Astrocyte (in vitro differentiated cells and primary cell): ENCODE results near the gene FAM124A. TPM values are rescaled to one million over a fixed set of nuclear protein-coding genes. Genes with fewer than 3 reads are reported as not detected.

Source experiments
- DNase-seq: peaks from one replicate; pipeline ENCODE4 v3.0.0-alpha.2; 2010; ENCODE audit warnings: low read depth
- FAIRE-seq: peaks from 2 replicates; lab custom pipeline; 2011; peaks lifted over from hg19 to GRCh38; lab: Jason Lieb, UNC
- H2AFZ ChIP-seq: 2 replicates; pipeline ENCODE4 v1.6.0; 2012; ENCODE audit warnings: low read depth, low read length, inconsistent platforms
- H3K27ac ChIP-seq: 2 replicates; pipeline ENCODE4 v1.5.1; 2011; ENCODE audit warnings: low read depth, low read length, inconsistent platforms
- H3K27me3 ChIP-seq: 2 replicates; pipeline ENCODE4 v1.6.0; 2011; ENCODE audit warnings: low read length, inconsistent platforms; ENCODE audit not compliant: insufficient read depth
- H3K36me3 ChIP-seq: 2 replicates; pipeline ENCODE4 v1.5.1; 2011; ENCODE audit warnings: low read length, inconsistent platforms; ENCODE audit not compliant: insufficient read depth
- H3K4me1 ChIP-seq: 2 replicates; pipeline ENCODE4 v1.5.1; 2011; ENCODE audit warnings: low read length, inconsistent platforms; ENCODE audit not compliant: insufficient read depth
- H3K4me2 ChIP-seq: 2 replicates; pipeline ENCODE4 v1.6.0; 2012; ENCODE audit warnings: low read length, inconsistent platforms
- H3K4me3 ChIP-seq: 2 replicates; pipeline ENCODE4 v1.5.1; 2011; ENCODE audit warnings: low read depth, mild to moderate bottlenecking, low read length, inconsistent platforms; ENCODE audit not compliant: insufficient read depth
- H3K79me2 ChIP-seq: 2 replicates; pipeline ENCODE4 v1.6.0; 2012; ENCODE audit warnings: mild to moderate bottlenecking, low read length, inconsistent platforms; ENCODE audit not compliant: insufficient read depth
- H3K9ac ChIP-seq: 2 replicates; pipeline ENCODE4 v1.6.0; 2012; ENCODE audit warnings: mild to moderate bottlenecking, low read length, inconsistent platforms
- H3K9me3 ChIP-seq: 2 replicates; pipeline ENCODE4 v1.5.1; 2012; ENCODE audit warnings: low read depth, mild to moderate bottlenecking, low read length, inconsistent platforms; ENCODE audit not compliant: insufficient read depth
- H4K20me1 ChIP-seq: 2 replicates; pipeline ENCODE4 v1.6.0; 2012; ENCODE audit warnings: low read length, inconsistent platforms; ENCODE audit not compliant: insufficient read depth
- H3K27ac Mint-ChIP-seq: one replicate; pipeline ENCODE4 v1.8.0; 2021; ENCODE audit warnings: mild to moderate bottlenecking, mixed read lengths; ENCODE audit not compliant: unreplicated experiment
- H3K27me3 Mint-ChIP-seq: one replicate; pipeline ENCODE4 v1.8.0; 2021; ENCODE audit warnings: low read depth, mixed read lengths; ENCODE audit not compliant: unreplicated experiment
- H3K36me3 Mint-ChIP-seq: one replicate; pipeline ENCODE4 v1.8.0; 2021; ENCODE audit warnings: low read depth, mixed read lengths; ENCODE audit not compliant: unreplicated experiment
- H3K4me1 Mint-ChIP-seq: one replicate; pipeline ENCODE4 v1.8.0; 2021; ENCODE audit warnings: low read depth, mixed read lengths; ENCODE audit not compliant: unreplicated experiment
- H3K4me3 Mint-ChIP-seq: one replicate; pipeline ENCODE4 v1.8.0; 2021; ENCODE audit warnings: mild to moderate bottlenecking, moderate library complexity, mixed read lengths; ENCODE audit not compliant: unreplicated experiment
- H3K9me3 Mint-ChIP-seq: one replicate; pipeline ENCODE4 v1.8.0; 2021; ENCODE audit warnings: mild to moderate bottlenecking, mixed read lengths; ENCODE audit not compliant: unreplicated experiment
- EZH2 ChIP-seq: IDR thresholded peaks from 2 replicates; pipeline ENCODE4 v1.6.1; 2012; ENCODE audit warnings: mild to moderate bottlenecking, low read length, inconsistent platforms; ENCODE audit not compliant: insufficient read depth
- total RNA-seq: library from RNA; stranded (reverse); gene quantifications from 2 replicates; pipeline ENCODE4 v1.2.1, GENCODE V29; 2021
- TF ChIP-seq, protein P1 (sequence below): IDR thresholded peaks from 2 replicates; pipeline ENCODE4 v1.5.1; 2011; ENCODE audit warnings: low read depth, mild to moderate bottlenecking, inconsistent platforms, low read length, moderate library complexity; ENCODE audit not compliant: insufficient read depth

Gene FAM124A
- total RNA-seq, 1 donor from 2014 or later, result 1.1 TPM

DNA sequence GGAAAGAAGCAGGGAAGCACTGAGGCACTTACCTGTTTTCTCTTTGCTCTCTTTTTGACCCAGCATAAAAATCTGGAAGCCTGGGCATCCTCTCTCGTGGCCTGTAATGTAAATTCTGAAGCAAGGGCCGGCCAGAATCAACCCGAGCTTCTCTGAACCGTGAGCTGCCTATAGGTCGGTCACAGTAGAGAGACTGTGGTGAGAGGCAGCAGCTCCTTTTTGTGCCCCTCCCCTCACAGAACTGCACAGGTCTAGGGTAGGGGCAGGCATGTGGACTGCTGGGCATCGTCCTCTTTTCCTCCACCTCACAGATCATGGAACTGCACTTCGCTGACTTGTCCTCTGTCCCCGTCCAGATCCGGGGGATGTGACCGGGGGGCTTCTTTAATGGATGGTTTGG, 12.5 kb downstream of the FAM124A start:
- H3K79me2 ChIP-seq, result no peaks in the 10 kb centered on the region
- H3K27ac ChIP-seq, result no peak overlapping the region
- no peak overlapping the region for H3K4me3 ChIP-seq
- H3K27ac Mint-ChIP-seq, result no peak overlapping the region
- H3K27me3 Mint-ChIP-seq, result peaks cover 9% of the 10 kb centered on the region
- TF ChIP-seq, protein P1, sequence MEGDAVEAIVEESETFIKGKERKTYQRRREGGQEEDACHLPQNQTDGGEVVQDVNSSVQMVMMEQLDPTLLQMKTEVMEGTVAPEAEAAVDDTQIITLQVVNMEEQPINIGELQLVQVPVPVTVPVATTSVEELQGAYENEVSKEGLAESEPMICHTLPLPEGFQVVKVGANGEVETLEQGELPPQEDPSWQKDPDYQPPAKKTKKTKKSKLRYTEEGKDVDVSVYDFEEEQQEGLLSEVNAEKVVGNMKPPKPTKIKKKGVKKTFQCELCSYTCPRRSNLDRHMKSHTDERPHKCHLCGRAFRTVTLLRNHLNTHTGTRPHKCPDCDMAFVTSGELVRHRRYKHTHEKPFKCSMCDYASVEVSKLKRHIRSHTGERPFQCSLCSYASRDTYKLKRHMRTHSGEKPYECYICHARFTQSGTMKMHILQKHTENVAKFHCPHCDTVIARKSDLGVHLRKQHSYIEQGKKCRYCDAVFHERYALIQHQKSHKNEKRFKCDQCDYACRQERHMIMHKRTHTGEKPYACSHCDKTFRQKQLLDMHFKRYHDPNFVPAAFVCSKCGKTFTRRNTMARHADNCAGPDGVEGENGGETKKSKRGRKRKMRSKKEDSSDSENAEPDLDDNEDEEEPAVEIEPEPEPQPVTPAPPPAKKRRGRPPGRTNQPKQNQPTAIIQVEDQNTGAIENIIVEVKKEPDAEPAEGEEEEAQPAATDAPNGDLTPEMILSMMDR, result no peak
- TF ChIP-seq EZH2, result no peak
- H3K36me3 Mint-ChIP-seq, result no peaks in the 10 kb centered on the region
- no peak overlapping the region for H2AFZ ChIP-seq
- no peaks in the 10 kb centered on the region for H3K4me1 ChIP-seq
- H3K27me3 ChIP-seq, result peaks cover 16% of the 10 kb centered on the region
- H3K4me1 Mint-ChIP-seq, result peaks cover 10% of the 10 kb centered on the region
- H3K9me3 Mint-ChIP-seq, result no peaks in the 10 kb centered on the region
- no peak overlapping the region for H3K9ac ChIP-seq
- DNase-seq (no peak), FAIRE-seq (no peak)
- H4K20me1 ChIP-seq, result no peaks in the 10 kb centered on the region
- no peak overlapping the region for H3K4me2 ChIP-seq
- H3K9me3 ChIP-seq, result no peaks in the 10 kb centered on the region
- H3K4me3 Mint-ChIP-seq, result no peak overlapping the region
- H3K36me3 ChIP-seq, result no peaks in the 10 kb centered on the region

DNA sequence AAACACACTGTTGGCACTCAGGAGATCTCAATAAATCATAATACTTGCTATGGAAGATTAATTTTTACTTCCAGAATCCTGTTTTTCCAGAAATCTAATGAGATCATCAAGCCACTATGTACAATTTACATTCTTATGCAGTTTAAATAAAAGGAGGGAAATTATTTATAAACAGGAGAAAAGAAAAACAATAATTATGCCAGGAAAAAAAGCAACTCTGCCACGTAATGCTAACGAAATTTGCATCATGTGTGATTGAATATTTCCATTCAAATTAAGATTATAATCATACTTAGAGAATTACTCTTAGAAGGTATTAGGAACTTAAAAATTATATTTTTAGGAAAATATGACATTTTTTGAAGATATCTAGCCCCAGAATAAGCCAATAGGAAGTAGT, 13.0 kb downstream of the FAM124A start:
- no peaks in the 10 kb centered on the region for H3K36me3 Mint-ChIP-seq
- TF ChIP-seq, protein P1, result no peak
- no peak for TF ChIP-seq EZH2
- no peaks in the 10 kb centered on the region for H3K79me2 ChIP-seq
- H2AFZ ChIP-seq, result no peak overlapping the region
- no peaks in the 10 kb centered on the region for H4K20me1 ChIP-seq
- H3K27ac Mint-ChIP-seq, result no peak overlapping the region
- peaks cover 10% of the 10 kb centered on the region for H3K4me1 Mint-ChIP-seq
- peaks cover 9% of the 10 kb centered on the region for H3K27me3 Mint-ChIP-seq
- H3K36me3 ChIP-seq, result no peaks in the 10 kb centered on the region
- H3K27ac ChIP-seq, result no peak overlapping the region
- H3K9me3 ChIP-seq, result no peaks in the 10 kb centered on the region
- H3K9ac ChIP-seq, result no peak overlapping the region
- H3K4me1 ChIP-seq, result no peaks in the 10 kb centered on the region
- H3K4me3 ChIP-seq, result no peak overlapping the region
- no peak overlapping the region for H3K4me2 ChIP-seq
- FAIRE-seq (no peak), DNase-seq (no peak)
- no peaks in the 10 kb centered on the region for H3K9me3 Mint-ChIP-seq
- H3K27me3 ChIP-seq, result peaks cover 15% of the 10 kb centered on the region
- H3K4me3 Mint-ChIP-seq, result no peak overlapping the region

- Histone ChIP-seq H3K4me2 (no peak overlapping the region), H3K27ac (no peak overlapping the region), H3K4me3 (no peak overlapping the region), H3K79me2 (no peaks in the 10 kb centered on the region), H3K9me3 (no peaks in the 10 kb centered on the region), H3K27me3 (peaks cover 12% of the 10 kb centered on the region), H2AFZ (no peak overlapping the region), H3K9ac (no peak overlapping the region), H3K4me1 (no peaks in the 10 kb centered on the region), H4K20me1 (no peaks in the 10 kb centered on the region), H3K36me3 (no peaks in the 10 kb centered on the region)
- no peak overlapping the region for H3K27ac Mint-ChIP-seq
- H3K27me3 Mint-ChIP-seq, result peaks cover 9% of the 10 kb centered on the region
- no peak overlapping the region for H3K4me3 Mint-ChIP-seq
- peaks cover 8% of the 10 kb centered on the region for H3K4me1 Mint-ChIP-seq
- no peaks in the 10 kb centered on the region for H3K36me3 Mint-ChIP-seq
- no peaks in the 10 kb centered on the region for H3K9me3 Mint-ChIP-seq
- TF ChIP-seq, protein P1, result no peak
- TF ChIP-seq EZH2, result no peak
- FAIRE-seq, result no peak
- DNase-seq, result no peak
These were observed 13.7 kb downstream of the FAM124A start for GRCh38 chr13:51235756-51236490.
